Measurements from ENCODE around the gene DCUN1D3.
"Not testable (repeated sequence)": the region's sequence is repeated elsewhere in the genome, so short reads cannot be mapped to it uniquely, and the experiment has no call there.

GRCh38 chr16:20929676-20930364 lies 29.7 kb upstream of the DCUN1D3 start:
- TF ChIP-seq, protein P1, sequence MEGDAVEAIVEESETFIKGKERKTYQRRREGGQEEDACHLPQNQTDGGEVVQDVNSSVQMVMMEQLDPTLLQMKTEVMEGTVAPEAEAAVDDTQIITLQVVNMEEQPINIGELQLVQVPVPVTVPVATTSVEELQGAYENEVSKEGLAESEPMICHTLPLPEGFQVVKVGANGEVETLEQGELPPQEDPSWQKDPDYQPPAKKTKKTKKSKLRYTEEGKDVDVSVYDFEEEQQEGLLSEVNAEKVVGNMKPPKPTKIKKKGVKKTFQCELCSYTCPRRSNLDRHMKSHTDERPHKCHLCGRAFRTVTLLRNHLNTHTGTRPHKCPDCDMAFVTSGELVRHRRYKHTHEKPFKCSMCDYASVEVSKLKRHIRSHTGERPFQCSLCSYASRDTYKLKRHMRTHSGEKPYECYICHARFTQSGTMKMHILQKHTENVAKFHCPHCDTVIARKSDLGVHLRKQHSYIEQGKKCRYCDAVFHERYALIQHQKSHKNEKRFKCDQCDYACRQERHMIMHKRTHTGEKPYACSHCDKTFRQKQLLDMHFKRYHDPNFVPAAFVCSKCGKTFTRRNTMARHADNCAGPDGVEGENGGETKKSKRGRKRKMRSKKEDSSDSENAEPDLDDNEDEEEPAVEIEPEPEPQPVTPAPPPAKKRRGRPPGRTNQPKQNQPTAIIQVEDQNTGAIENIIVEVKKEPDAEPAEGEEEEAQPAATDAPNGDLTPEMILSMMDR (IDR thresholded peaks at IDR 0.05), result not testable (repeated sequence)
- TF ChIP-seq POLR2A, EP300 (IDR thresholded peaks at IDR 0.05): not testable (repeated sequence)
